ENCODE data around the gene BRCA1. TPM values are rescaled to one million over a fixed set of nuclear protein-coding genes. Genes with fewer than 3 reads are reported as not detected.
"Not testable (repeated sequence)": the region's sequence is repeated elsewhere in the genome, so short reads cannot be mapped to it uniquely, and the experiment has no call there.

The BRCA1 gene
- total RNA-seq, 1 donor from 2014 or later: 38.9 TPM

DNA sequence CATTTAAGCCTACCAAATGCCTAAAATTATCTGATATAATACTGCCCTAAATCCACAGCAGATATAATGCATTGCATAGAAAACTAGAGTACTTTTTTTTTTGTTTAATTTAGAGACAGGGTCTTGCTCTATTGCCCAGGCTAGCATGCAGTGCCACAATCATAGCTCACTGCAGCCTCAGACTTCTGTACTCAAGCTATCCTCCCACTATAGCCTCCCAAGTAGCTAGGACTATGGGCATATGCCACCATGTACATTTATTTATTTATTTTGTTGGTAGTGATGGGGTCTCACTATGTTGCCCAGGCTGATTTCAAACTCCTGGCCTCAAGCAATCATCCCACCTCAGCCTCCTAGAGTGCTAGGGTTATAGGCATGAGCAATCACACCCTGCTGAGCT, 20.0 kb downstream of the BRCA1 start:
- Mint-ChIP-seq H3K4me3 (no peak overlapping the region), H3K4me1 (ENCODE audit: unreplicated experiment) (no peaks in the 10 kb centered on the region), H3K27ac (no peak overlapping the region), H3K9me3 (no peaks in the 10 kb centered on the region), H3K36me3 (peaks cover 8% of the 10 kb centered on the region), H3K27me3 (no peaks in the 10 kb centered on the region)
- TF ChIP-seq, protein P1, sequence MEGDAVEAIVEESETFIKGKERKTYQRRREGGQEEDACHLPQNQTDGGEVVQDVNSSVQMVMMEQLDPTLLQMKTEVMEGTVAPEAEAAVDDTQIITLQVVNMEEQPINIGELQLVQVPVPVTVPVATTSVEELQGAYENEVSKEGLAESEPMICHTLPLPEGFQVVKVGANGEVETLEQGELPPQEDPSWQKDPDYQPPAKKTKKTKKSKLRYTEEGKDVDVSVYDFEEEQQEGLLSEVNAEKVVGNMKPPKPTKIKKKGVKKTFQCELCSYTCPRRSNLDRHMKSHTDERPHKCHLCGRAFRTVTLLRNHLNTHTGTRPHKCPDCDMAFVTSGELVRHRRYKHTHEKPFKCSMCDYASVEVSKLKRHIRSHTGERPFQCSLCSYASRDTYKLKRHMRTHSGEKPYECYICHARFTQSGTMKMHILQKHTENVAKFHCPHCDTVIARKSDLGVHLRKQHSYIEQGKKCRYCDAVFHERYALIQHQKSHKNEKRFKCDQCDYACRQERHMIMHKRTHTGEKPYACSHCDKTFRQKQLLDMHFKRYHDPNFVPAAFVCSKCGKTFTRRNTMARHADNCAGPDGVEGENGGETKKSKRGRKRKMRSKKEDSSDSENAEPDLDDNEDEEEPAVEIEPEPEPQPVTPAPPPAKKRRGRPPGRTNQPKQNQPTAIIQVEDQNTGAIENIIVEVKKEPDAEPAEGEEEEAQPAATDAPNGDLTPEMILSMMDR (conservative IDR thresholded peaks at IDR 0.05): no peak
- no peak for DNase-seq (ENCODE audit: extremely low spot score, unreplicated experiment)

DNA sequence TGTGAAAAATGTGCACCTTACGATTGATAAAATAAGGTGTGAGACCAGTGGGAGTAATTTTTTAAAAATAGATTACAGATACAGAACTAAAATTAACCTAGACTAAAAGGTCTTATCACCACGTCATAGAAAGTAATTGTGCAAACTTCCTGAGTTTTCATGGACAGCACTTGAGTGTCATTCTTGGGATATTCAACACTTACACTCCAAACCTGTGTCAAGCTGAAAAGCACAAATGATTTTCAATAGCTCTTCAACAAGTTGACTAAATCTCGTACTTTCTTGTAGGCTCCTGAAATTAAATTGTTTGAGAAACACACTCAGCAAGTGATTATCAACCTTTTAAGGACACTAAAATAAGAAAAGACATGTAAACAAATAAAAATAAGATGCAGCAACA, 20.5 kb downstream of the BRCA1 start:
- H3K4me1 Mint-ChIP-seq (ENCODE audit: unreplicated experiment): no peaks in the 10 kb centered on the region
- H3K27ac Mint-ChIP-seq: no peak overlapping the region
- no peak for DNase-seq (ENCODE audit: extremely low spot score, unreplicated experiment)
- H3K36me3 Mint-ChIP-seq: peaks cover 8% of the 10 kb centered on the region
- no peaks in the 10 kb centered on the region for H3K27me3 Mint-ChIP-seq
- no peak overlapping the region for H3K4me3 Mint-ChIP-seq
- H3K9me3 Mint-ChIP-seq: no peaks in the 10 kb centered on the region
- TF ChIP-seq, protein P1 (conservative IDR thresholded peaks at IDR 0.05): no peak

DNA sequence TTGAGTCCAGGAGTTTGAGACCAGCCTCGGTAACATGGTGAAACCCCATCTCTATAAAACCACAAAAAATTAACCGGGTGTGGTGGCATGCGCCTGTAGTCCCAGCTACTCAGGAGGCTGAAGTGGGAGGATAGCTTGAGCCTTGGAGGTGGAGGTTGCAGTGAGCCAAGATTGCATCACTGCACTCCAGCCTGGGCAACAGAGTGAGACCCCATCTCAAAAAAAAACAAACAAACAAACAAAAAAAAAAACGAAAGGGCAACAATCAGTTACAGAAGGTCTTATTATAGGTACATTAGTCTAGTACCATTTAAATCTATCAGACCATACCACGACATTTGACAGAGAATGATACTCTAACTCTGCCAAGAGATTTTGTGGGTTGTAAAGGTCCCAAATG, 29.8 kb downstream of the BRCA1 start:
- not testable (repeated sequence) for H3K36me3 Mint-ChIP-seq, H3K4me3 Mint-ChIP-seq

DNA sequence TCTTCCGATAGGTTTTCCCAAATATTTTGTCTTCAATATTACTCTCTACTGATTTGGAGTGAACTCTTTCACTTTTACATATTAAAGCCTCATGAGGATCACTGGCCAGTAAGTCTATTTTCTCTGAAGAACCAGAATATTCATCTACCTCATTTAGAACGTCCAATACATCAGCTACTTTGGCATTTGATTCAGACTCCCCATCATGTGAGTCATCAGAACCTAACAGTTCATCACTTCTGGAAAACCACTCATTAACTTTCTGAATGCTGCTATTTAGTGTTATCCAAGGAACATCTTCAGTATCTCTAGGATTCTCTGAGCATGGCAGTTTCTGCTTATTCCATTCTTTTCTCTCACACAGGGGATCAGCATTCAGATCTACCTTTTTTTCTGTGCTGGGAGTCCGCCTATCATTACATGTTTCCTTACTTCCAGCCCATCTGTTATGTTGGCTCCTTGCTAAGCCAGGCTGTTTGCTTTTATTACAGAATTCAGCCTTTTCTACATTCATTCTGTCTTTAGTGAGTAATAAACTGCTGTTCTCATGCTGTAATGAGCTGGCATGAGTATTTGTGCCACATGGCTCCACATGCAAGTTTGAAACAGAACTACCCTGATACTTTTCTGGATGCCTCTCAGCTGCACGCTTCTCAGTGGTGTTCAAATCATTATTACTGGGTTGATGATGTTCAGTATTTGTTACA, 30.9 kb downstream of the BRCA1 start:
- TF ChIP-seq, protein P1 (conservative IDR thresholded peaks at IDR 0.05): no peak
- H3K9me3 Mint-ChIP-seq: no peaks in the 10 kb centered on the region
- DNase-seq (ENCODE audit: extremely low spot score, unreplicated experiment): no peak
- peaks cover 6% of the 10 kb centered on the region for H3K36me3 Mint-ChIP-seq
- no peak overlapping the region for H3K27ac Mint-ChIP-seq
- no peaks in the 10 kb centered on the region for H3K27me3 Mint-ChIP-seq
- no peaks in the 10 kb centered on the region for H3K4me1 Mint-ChIP-seq (ENCODE audit: unreplicated experiment)
- no peak overlapping the region for H3K4me3 Mint-ChIP-seq

More for the DNA sequence above, 29.8 kb downstream of the BRCA1 start:
- H3K9me3 Mint-ChIP-seq; H3K27me3 Mint-ChIP-seq; H3K27ac Mint-ChIP-seq; H3K4me1 Mint-ChIP-seq (ENCODE audit: unreplicated experiment); DNase-seq (ENCODE audit: extremely low spot score, unreplicated experiment): not testable (repeated sequence)

DNA sequence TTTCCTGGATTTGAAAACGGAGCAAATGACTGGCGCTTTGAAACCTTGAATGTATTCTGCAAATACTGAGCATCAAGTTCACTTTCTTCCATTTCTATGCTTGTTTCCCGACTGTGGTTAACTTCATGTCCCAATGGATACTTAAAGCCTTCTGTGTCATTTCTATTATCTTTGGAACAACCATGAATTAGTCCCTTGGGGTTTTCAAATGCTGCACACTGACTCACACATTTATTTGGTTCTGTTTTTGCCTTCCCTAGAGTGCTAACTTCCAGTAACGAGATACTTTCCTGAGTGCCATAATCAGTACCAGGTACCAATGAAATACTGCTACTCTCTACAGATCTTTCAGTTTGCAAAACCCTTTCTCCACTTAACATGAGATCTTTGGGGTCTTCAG, 32.3 kb downstream of the BRCA1 start:
- peaks cover 6% of the 10 kb centered on the region for H3K36me3 Mint-ChIP-seq
- TF ChIP-seq, protein P1 (conservative IDR thresholded peaks at IDR 0.05): no peak

DNA sequence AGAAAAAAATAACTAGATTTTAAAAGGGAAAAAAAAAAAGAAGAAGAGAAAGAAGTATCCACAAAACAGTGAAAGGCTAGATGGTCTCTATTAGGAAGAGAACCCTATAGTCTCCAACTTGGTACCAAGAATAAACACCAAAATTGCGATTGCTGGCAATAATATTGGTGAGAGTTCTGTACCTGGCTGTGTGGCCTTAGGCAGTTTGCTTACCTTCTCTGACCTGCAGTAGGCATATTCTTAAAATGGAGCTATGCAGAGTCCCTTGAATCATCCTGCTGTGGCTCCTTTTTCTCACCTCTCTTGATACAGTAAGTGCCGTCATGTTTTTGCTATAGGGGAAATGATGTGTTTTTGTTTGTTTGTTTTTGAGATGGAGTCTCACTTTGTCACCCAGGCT, 35.1 kb downstream of the BRCA1 start:
- H3K27ac Mint-ChIP-seq: no peak overlapping the region
- H3K4me1 Mint-ChIP-seq (ENCODE audit: unreplicated experiment): peaks cover 4% of the 10 kb centered on the region
- no peaks in the 10 kb centered on the region for H3K27me3 Mint-ChIP-seq

More for the DNA sequence above, 32.3 kb downstream of the BRCA1 start:
- H3K4me3 Mint-ChIP-seq: no peak overlapping the region
- no peaks in the 10 kb centered on the region for H3K9me3 Mint-ChIP-seq
- no peak for DNase-seq (ENCODE audit: extremely low spot score, unreplicated experiment)
- H3K4me1 Mint-ChIP-seq (ENCODE audit: unreplicated experiment): no peaks in the 10 kb centered on the region
- H3K27me3 Mint-ChIP-seq: no peaks in the 10 kb centered on the region
- H3K27ac Mint-ChIP-seq: no peak overlapping the region

More for the DNA sequence above, 35.1 kb downstream of the BRCA1 start:
- TF ChIP-seq, protein P1 (conservative IDR thresholded peaks at IDR 0.05): no peak
- H3K9me3 Mint-ChIP-seq: no peaks in the 10 kb centered on the region
- DNase-seq (ENCODE audit: extremely low spot score, unreplicated experiment): no peak
- no peak overlapping the region for H3K4me3 Mint-ChIP-seq
- no peaks in the 10 kb centered on the region for H3K36me3 Mint-ChIP-seq

Data from type B pancreatic cell (in vitro differentiated cells).